Coronary artery (tissue), 2 donors: Measurements from ENCODE around the gene NTNG1.

Source experiments
- DNase-seq: peaks from one replicate; pipeline ENCODE4 v3.0.0-alpha.2; 2017; ENCODE audit warnings: low spot score
- H3K27ac ChIP-seq, 2 donors: fragments of 200-600 bp; sonication (generic); one replicate each; pipeline ENCODE4 v1.5.1; 2016 to 2019
- H3K4me3 ChIP-seq: fragments of 200-600 bp; sonication (generic); 2 replicates; pipeline ENCODE4 v1.5.1; 2016; ENCODE audit warnings: mild to moderate bottlenecking, moderate library complexity
- CTCF ChIP-seq: fragments of 200-600 bp; sonication (generic); IDR thresholded peaks from one replicate; pipeline ENCODE4 v1.5.1; 2019; ENCODE audit warnings: antibody characterized with exemption

The NTNG1 gene

GRCh38 chr1:107213225-107213624 is 72.4 kb downstream of the NTNG1 start:
- no peak overlapping the region for H3K4me3 ChIP-seq
- no peak for DNase-seq
- H3K27ac ChIP-seq = no peak overlapping the region
- TF ChIP-seq CTCF = no peak

- Histone ChIP-seq H3K27ac (no peak overlapping the region), H3K4me3 (no peak overlapping the region)
- TF ChIP-seq CTCF = no peak
- DNase-seq = no peak
Observed at GRCh38 chr1:107220036-107220435, 79.2 kb downstream of the NTNG1 start.

- no peak overlapping the region for H3K27ac ChIP-seq
Observed at GRCh38 chr1:107225706-107226105, 84.9 kb downstream of the NTNG1 start.

GRCh38 chr1:107228704-107229371 is 88.0 kb downstream of the NTNG1 start:
- Histone ChIP-seq H3K4me3 (no peak overlapping the region), H3K27ac (no peak overlapping the region)
- TF ChIP-seq CTCF = no peak
- no peak for DNase-seq

More at GRCh38 chr1:107225706-107226105, 84.9 kb downstream of the NTNG1 start:
- no peak overlapping the region for H3K4me3 ChIP-seq
- no peak for DNase-seq
- TF ChIP-seq CTCF = no peak

GRCh38 chr1:107229711-107230110 is 88.9 kb downstream of the NTNG1 start:
- H3K4me3 ChIP-seq = no peak overlapping the region
- no peak for TF ChIP-seq CTCF
- H3K27ac ChIP-seq = no peak overlapping the region
- no peak for DNase-seq

GRCh38 chr1:107230121-107230520 is 89.3 kb downstream of the NTNG1 start:
- DNase-seq = no peak
- H3K4me3 ChIP-seq = no peak overlapping the region
- no peak overlapping the region for H3K27ac ChIP-seq
- TF ChIP-seq CTCF = no peak

- no peak for DNase-seq
- H3K27ac ChIP-seq = no peak overlapping the region
- no peak for TF ChIP-seq CTCF
- H3K4me3 ChIP-seq = no peak overlapping the region
Observed at GRCh38 chr1:107231291-107231690, 90.5 kb downstream of the NTNG1 start.
